ENCODE measurements around the gene FRMPD3. TPM values are rescaled to one million over a fixed set of nuclear protein-coding genes. Genes with fewer than 3 reads are reported as not detected.

Gene FRMPD3
- total and polyA plus RNA-seq, 10 of the 15 experiments (the other 5 are each of a cell fraction or from before 2014, with no cell fraction given): 0.01 to 0.06 (median 0.05) TPM; not detected in 6

- Histone ChIP-seq H3K36me3 (ENCODE audit: control insufficient read depth in 2 of 2, insufficient read depth in 2 of 2, low read length in 1 of 2) (no peaks in the 10 kb centered on the region), H3K4me1 (ENCODE audit: control insufficient read depth, insufficient read depth, low read length) (no peaks in the 10 kb centered on the region), H3K79me2 (ENCODE audit: control insufficient read depth, insufficient read depth, low read length) (no peaks in the 10 kb centered on the region), H4K20me1 (ENCODE audit: control insufficient read depth, insufficient read depth) (no peaks in the 10 kb centered on the region), H3K9ac (ENCODE audit: control insufficient read depth, insufficient read depth, low read length) (no peak overlapping the region), H3K9me3 (replicated peaks; ENCODE audit: control insufficient read depth, insufficient read depth, low read length) (no peaks in the 10 kb centered on the region), H3K27me3 (replicated peaks in 1 of 2; ENCODE audit: control insufficient read depth in 2 of 2, insufficient read depth in 2 of 2, low read length in 1 of 2) (peaks cover 0 to 3% of the 10 kb centered on the region in 2 experiments; a peak in 2 of 4 replicates), H3K27ac (ENCODE audit: control insufficient read depth, insufficient read depth) (no peak overlapping the region), H2AFZ (ENCODE audit: control insufficient read depth, low read depth, low read length) (no peak overlapping the region), H3K4me3 (no peak overlapping the region), H3K4me2 (ENCODE audit: control insufficient read depth, insufficient read depth) (no peak overlapping the region)
- DNase-seq (ENCODE audit: low read depth, low spot score) (no peak), ATAC-seq (no peak), FAIRE-seq (no peak)
- ChIA-PET SMC1A (ENCODE audit: uncharacterized antibody, unreplicated experiment) (no interaction called here), POLR2A (no interaction called here), RAD21 (ENCODE audit: unreplicated experiment) (no interaction called here), CTCF (no interaction called here)
- intact Hi-C loops (cut with micrococcal nuclease; ENCODE audit: unreplicated experiment) (no loop called here), in situ Hi-C loops (cut with MboI) (no loop called here)
- BruUV-seq (replicated peaks): no TSS peak
- TF ChIP-seq SMAD5 (IDR thresholded peaks at IDR 0.05; ENCODE audit: low read depth) (no peak), E2F8 (IDR thresholded peaks at IDR 0.05; ENCODE audit: low read depth, partially characterized antibody) (no peak), NFYB (IDR thresholded peaks at IDR 0.05; ENCODE audit: insufficient read depth, low read depth, low read length) (no peak), PML (IDR thresholded peaks at IDR 0.05; ENCODE audit: low read length) (no peak), EP300 (IDR thresholded peaks at IDR 0.05; ENCODE audit: borderline replicate concordance in 1 of 2, control insufficient read depth in 1 of 2, low read depth in 2 of 2, low read length in 2 of 2) (no peak), JUNB (IDR thresholded peaks at IDR 0.05) (no peak), CEBPB (IDR thresholded peaks at IDR 0.05; ENCODE audit: borderline replicate concordance in 1 of 2, low read depth in 2 of 2, low read length in 2 of 2) (no peak), NR2F1 (conservative IDR thresholded peaks at IDR 0.05) (no peak), SREBF1 (IDR thresholded peaks at IDR 0.05; ENCODE audit: low read length) (no peak), ZBED1 (IDR thresholded peaks at IDR 0.05; ENCODE audit: borderline replicate concordance) (no peak), BACH1 (IDR thresholded peaks at IDR 0.05; ENCODE audit: borderline replicate concordance) (no peak), MAX (IDR thresholded peaks at IDR 0.05; ENCODE audit: low read depth, low read length) (no peak), DPF2 (IDR thresholded peaks at IDR 0.05) (no peak), MEF2A (IDR thresholded peaks at IDR 0.05; ENCODE audit: insufficient read depth, low read depth, low read length) (no peak), CHD1 (IDR thresholded peaks at IDR 0.05; ENCODE audit: low read depth, low read length) (no peak), USF2 (IDR thresholded peaks at IDR 0.05; ENCODE audit: borderline replicate concordance, low read depth, low read length) (no peak), STAT3 (IDR thresholded peaks at IDR 0.05; ENCODE audit: low read depth, low read length) (no peak)
- WGBS (ENCODE audit: insufficient coverage, insufficient replicate concordance, low lambda C conversion rate, missing lambda C conversion rate): 36% methylated on average over 1 of the region's 1 CpG
Measured at GRCh38 chrX:107457289-107457688, 7.8 kb downstream of the FRMPD3 start.
